ENCODE results near the gene SMYD5. TPM values are rescaled to one million over a fixed set of nuclear protein-coding genes. Genes with fewer than 3 reads are reported as not detected.

SMYD5 gene
- total and polyA plus RNA-seq, 2 donors, result 14.6 to 18.2 TPM

Other genes with a start within 250 kb of the SMYD5 start
- gene SFXN5, start 142.5 kb upstream of the SMYD5 start, total RNA-seq, result 11.8 TPM
- 9.2 TPM for gene SFXN5, start 142.5 kb upstream of the SMYD5 start, polyA plus RNA-seq
- gene RAB11FIP5, start 101.3 kb upstream of the SMYD5 start, total RNA-seq, result 13.4 TPM
- gene RAB11FIP5, start 101.3 kb upstream of the SMYD5 start, polyA plus RNA-seq, result 22.6 TPM
- gene NOTO, start 11.7 kb upstream of the SMYD5 start, total RNA-seq, result not detected
- 0.08 TPM for gene NOTO, start 11.7 kb upstream of the SMYD5 start, polyA plus RNA-seq
- gene PRADC1, start 19.0 kb downstream of the SMYD5 start, total RNA-seq, result 13.0 TPM
- gene PRADC1, start 19.0 kb downstream of the SMYD5 start, polyA plus RNA-seq, result 35.2 TPM
- 117 TPM for gene CCT7, start 20.1 kb downstream of the SMYD5 start, total RNA-seq
- 178 TPM for gene CCT7, start 20.1 kb downstream of the SMYD5 start, polyA plus RNA-seq
- 0.32 TPM for gene FBXO41, start 70.2 kb downstream of the SMYD5 start, total RNA-seq
- gene FBXO41, start 70.2 kb downstream of the SMYD5 start, polyA plus RNA-seq, result 1.0 TPM
- gene EGR4, start 79.3 kb downstream of the SMYD5 start, total RNA-seq, result not detected
- gene EGR4, start 79.3 kb downstream of the SMYD5 start, polyA plus RNA-seq, result 0.05 TPM
- 65.1 TPM for gene ALMS1, start 171.6 kb downstream of the SMYD5 start, total RNA-seq
- gene ALMS1, start 171.6 kb downstream of the SMYD5 start, polyA plus RNA-seq, result 10.7 TPM